Choroid plexus epithelial cell (primary cell): ENCODE data around the gene WFIKKN1.
A peak's percentile ranks its signal among the peaks of the same experiment; 100 is the strongest.

Experiments used
- DNase-seq: peaks from one replicate; pipeline ENCODE4 v3.0.0-alpha.2; 2010; ENCODE audit warnings: low read depth
- H3K4me3 ChIP-seq: 2 replicates; pipeline ENCODE4 v1.5.1; 2011; ENCODE audit warnings: low read depth, mild to moderate bottlenecking, control low read depth, low read length, moderate library complexity
- CTCF ChIP-seq: conservative IDR thresholded peaks from 2 replicates; pipeline ENCODE4 v1.5.1; 2011; ENCODE audit warnings: low read depth, mild to moderate bottlenecking, control low read depth, inconsistent platforms, low read length, moderate library complexity

WFIKKN1 gene

GRCh38 chr16:672851-673250 lies 42.1 kb downstream of the WFIKKN1 start:
- no peak for TF ChIP-seq CTCF
- no peak overlapping the region for H3K4me3 ChIP-seq
- DNase-seq: no peak

- TF ChIP-seq CTCF: no peak
- no peak for DNase-seq
- H3K4me3 ChIP-seq: no peak overlapping the region
Observed at GRCh38 chr16:673399-673991, 42.7 kb downstream of the WFIKKN1 start.

- H3K4me3 ChIP-seq: no peak overlapping the region
- DNase-seq: no peak
- no peak for TF ChIP-seq CTCF
Observed at GRCh38 chr16:674214-674881, 43.6 kb downstream of the WFIKKN1 start.

- H3K4me3 ChIP-seq: peak within 1 kb of the TSS; percentile 51
- DNase-seq: peak; percentile 64
- TF ChIP-seq CTCF: no peak
Observed at GRCh38 chr16:674968-675883, 44.4 kb downstream of the WFIKKN1 start, which contains the start of gene RHBDL1. TSS of gene RHBDL1 (plus strand) at chr16:675671. CDS start at chr16:675791, 120 bp downstream.

- TF ChIP-seq CTCF: no peak
- H3K4me3 ChIP-seq: peak overlapping the region; percentile 51
- no peak for DNase-seq
Observed at GRCh38 chr16:675884-676564, 45.2 kb downstream of the WFIKKN1 start.

GRCh38 chr16:676565-676902 lies 45.7 kb downstream of the WFIKKN1 start:
- no peak for DNase-seq
- TF ChIP-seq CTCF: no peak
- no peak overlapping the region for H3K4me3 ChIP-seq
